Activated CD8-positive, alpha-beta T cell treated with anti-CD3 and anti-CD28 coated beads for 36 hours (primary cell): ENCODE data around the gene TUBA8. TPM values are rescaled to one million over a fixed set of nuclear protein-coding genes. Genes with fewer than 3 reads are reported as not detected.
"Not testable (repeated sequence)": the region's sequence is repeated elsewhere in the genome, so short reads cannot be mapped to it uniquely, and the experiment has no call there.

ENCODE experiments used
- ATAC-seq: fragments of 200-7000 bp; cut with Tn5 transposase; one replicate; pipeline ENCODE4 v1.10.0; 2021; ENCODE audit warnings: mild to moderate bottlenecking, moderate library complexity
- CTCF ChIA-PET: fragments of 350-600 bp; sonication (Branson Sonifier 250); formaldehyde crosslinking; loops from one replicate; lab custom pipeline; 2021; ENCODE audit warnings: antibody characterized with exemption; lab: Charles Lee
- POLR2A ChIA-PET: fragments of 350-600 bp; sonication (Branson Sonifier 250); formaldehyde crosslinking; loops from one replicate; lab custom pipeline; 2021; ENCODE audit warnings: antibody characterized with exemption; lab: Charles Lee
- DNase-seq: peaks from one replicate; pipeline ENCODE4 v3.0.0-alpha.2; 2020
- H3K27ac Mint-ChIP-seq: one replicate; pipeline ENCODE4 v1.8.0; 2021; ENCODE audit warnings: mild to moderate bottlenecking, mixed read lengths
- H3K27me3 Mint-ChIP-seq: one replicate; pipeline ENCODE4 v1.8.0; 2021; ENCODE audit warnings: mixed read lengths
- H3K36me3 Mint-ChIP-seq: one replicate; pipeline ENCODE4 v1.8.0; 2021; ENCODE audit warnings: low read depth, mixed read lengths
- H3K4me1 Mint-ChIP-seq: one replicate; pipeline ENCODE4 v1.8.0; 2021; ENCODE audit warnings: low read depth, mixed read lengths
- H3K4me3 Mint-ChIP-seq: one replicate; pipeline ENCODE4 v1.8.0; 2021; ENCODE audit warnings: mild to moderate bottlenecking, moderate library complexity, mixed read lengths
- H3K9me3 Mint-ChIP-seq: one replicate; pipeline ENCODE4 v1.8.0; 2021; ENCODE audit warnings: mixed read lengths
- CTCF ChIP-seq: fragments of 200-600 bp; IDR thresholded peaks from one replicate; pipeline ENCODE4 v1.8.0; 2022; ENCODE audit warnings: antibody characterized with exemption, mild to moderate bottlenecking
- intact Hi-C: fragments of 100-400 bp; cut with micrococcal nuclease; formaldehyde crosslinking; loops from one replicate; pipeline ENCODE4 v1.10.0; 2022
- total RNA-seq, 2 experiments: library from RNA; stranded (reverse); gene quantifications; one replicate each; pipeline ENCODE4 v1.2.3, GENCODE V29; 2021

The TUBA8 gene
- total RNA-seq, 2 experiments from 2014 or later, result 0.56 to 0.85 TPM

- H3K4me3 Mint-ChIP-seq, result no peak overlapping the region
- peaks cover 58% of the 10 kb centered on the region for H3K36me3 Mint-ChIP-seq
- H3K9me3 Mint-ChIP-seq, result peaks cover 14% of the 10 kb centered on the region
- DNase-seq (peak; percentile 43), ATAC-seq (peak; percentile 85)
- H3K27ac Mint-ChIP-seq, result peak overlapping the region; percentile 44
- H3K4me1 Mint-ChIP-seq, result peaks cover 29% of the 10 kb centered on the region
- peaks cover 12% of the 10 kb centered on the region for H3K27me3 Mint-ChIP-seq
- ChIA-PET POLR2A (no interaction called here), CTCF (no interaction called here)
- no peak for TF ChIP-seq CTCF
- intact Hi-C loops, result loop anchor here (5.0 kb wide), 1 partner anchor 44 kb away; no protein-coding TSS in a partner anchor
Observed at GRCh38 chr22:18103527-18104269, 6.9 kb upstream of the TUBA8 start.

GRCh38 chr22:18104566-18104965, 6.0 kb upstream of the TUBA8 start:
- H3K27ac Mint-ChIP-seq, result no peak overlapping the region
- H3K27me3 Mint-ChIP-seq, result peaks cover 15% of the 10 kb centered on the region
- no peak overlapping the region for H3K4me3 Mint-ChIP-seq
- TF ChIP-seq CTCF, result no peak
- H3K36me3 Mint-ChIP-seq, result peaks cover 54% of the 10 kb centered on the region
- ChIA-PET POLR2A (no interaction called here), CTCF (no interaction called here)
- ATAC-seq (no peak), DNase-seq (no peak)
- H3K4me1 Mint-ChIP-seq, result peaks cover 30% of the 10 kb centered on the region
- intact Hi-C loops, result loop anchor here (5.0 kb wide), 1 partner anchor 43 kb away; no protein-coding TSS in a partner anchor
- peaks cover 14% of the 10 kb centered on the region for H3K9me3 Mint-ChIP-seq

GRCh38 chr22:18105981-18106380, 4.6 kb upstream of the TUBA8 start:
- DNase-seq, CTCF ChIA-PET, intact Hi-C loops, ATAC-seq, H3K4me3 Mint-ChIP-seq, H3K27ac Mint-ChIP-seq: not testable (repeated sequence)
- H3K4me1 Mint-ChIP-seq, result peaks cover 37% of the 10 kb centered on the region
- H3K27me3 Mint-ChIP-seq, result peaks cover 24% of the 10 kb centered on the region
- peaks cover 14% of the 10 kb centered on the region for H3K9me3 Mint-ChIP-seq
- H3K36me3 Mint-ChIP-seq, result peaks cover 48% of the 10 kb centered on the region
- POLR2A ChIA-PET, result interaction anchor here (1.5 kb wide), 1 partner anchor 44 kb away, joined by 3 read pairs; the partner anchor contains the start of gene USP18

- POLR2A ChIA-PET, result interaction anchor here (1.5 kb wide), 1 partner anchor 43 kb away, joined by 3 read pairs; the partner anchor contains the start of gene USP18
- peak overlapping the region; percentile 12 for H3K27ac Mint-ChIP-seq
- intact Hi-C loops, result not testable (repeated sequence)
Observed at GRCh38 chr22:18106550-18107341, 3.9 kb upstream of the TUBA8 start.

GRCh38 chr22:18108187-18108586, 2.4 kb upstream of the TUBA8 start:
- Mint-ChIP-seq H3K4me1 (peaks cover 34% of the 10 kb centered on the region), H3K36me3 (peaks cover 37% of the 10 kb centered on the region), H3K9me3 (peaks cover 14% of the 10 kb centered on the region), H3K4me3 (no peak overlapping the region), H3K27ac (no peak overlapping the region), H3K27me3 (peaks cover 35% of the 10 kb centered on the region)
- intact Hi-C loops, result no loop called here
- no peak for TF ChIP-seq CTCF
- DNase-seq (no peak), ATAC-seq (no peak)
- ChIA-PET POLR2A (interaction anchor here (0.9 kb wide), 1 partner anchor 20 kb away, joined by 3 read pairs; no protein-coding TSS in a partner anchor), CTCF (interaction anchor here (1.0 kb wide), 1 partner anchor 32 kb away, joined by 3 read pairs; no protein-coding TSS in a partner anchor)

More at GRCh38 chr22:18106550-18107341, 3.9 kb upstream of the TUBA8 start:
- CTCF ChIA-PET, result interaction anchor here (0.7 kb wide), 1 partner anchor 30 kb away, joined by 3 read pairs; no protein-coding TSS in a partner anchor
- Mint-ChIP-seq H3K27me3 (peaks cover 29% of the 10 kb centered on the region), H3K9me3 (peaks cover 14% of the 10 kb centered on the region), H3K4me1 (peaks cover 37% of the 10 kb centered on the region), H3K36me3 (peaks cover 41% of the 10 kb centered on the region)
- ATAC-seq, H3K4me3 Mint-ChIP-seq: not testable (repeated sequence)
- DNase-seq, result peak; percentile 51
